GM12801 (cell line): ENCODE results near the gene LMF1.

Source experiments
- TF ChIP-seq, protein P1 (sequence below): IDR thresholded peaks from one replicate; pipeline ENCODE4 v1.5.1; 2011; ENCODE audit warnings: control low read depth; ENCODE audit not compliant: insufficient read length; ENCODE audit errors: extremely low read depth

The LMF1 gene

DNA sequence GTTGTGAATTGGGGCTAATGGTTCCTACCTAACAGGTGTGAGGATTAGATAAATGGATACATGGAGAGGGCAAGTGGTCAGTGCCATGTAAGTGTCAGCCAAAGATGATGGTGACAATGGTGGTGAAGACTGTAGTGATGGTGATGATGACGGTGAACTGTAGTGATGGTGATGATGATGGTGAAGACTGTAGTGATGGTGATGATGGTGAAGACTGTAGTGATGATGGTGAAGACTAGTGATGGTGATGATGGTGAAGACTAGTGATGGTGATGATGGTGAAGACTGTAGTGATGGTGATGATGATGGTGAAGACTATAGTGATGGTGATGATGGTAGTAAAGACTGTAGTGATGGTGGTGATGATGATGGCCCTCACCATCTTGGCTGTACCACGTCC, 152.2 kb downstream of the LMF1 start:
- TF ChIP-seq, protein P1, sequence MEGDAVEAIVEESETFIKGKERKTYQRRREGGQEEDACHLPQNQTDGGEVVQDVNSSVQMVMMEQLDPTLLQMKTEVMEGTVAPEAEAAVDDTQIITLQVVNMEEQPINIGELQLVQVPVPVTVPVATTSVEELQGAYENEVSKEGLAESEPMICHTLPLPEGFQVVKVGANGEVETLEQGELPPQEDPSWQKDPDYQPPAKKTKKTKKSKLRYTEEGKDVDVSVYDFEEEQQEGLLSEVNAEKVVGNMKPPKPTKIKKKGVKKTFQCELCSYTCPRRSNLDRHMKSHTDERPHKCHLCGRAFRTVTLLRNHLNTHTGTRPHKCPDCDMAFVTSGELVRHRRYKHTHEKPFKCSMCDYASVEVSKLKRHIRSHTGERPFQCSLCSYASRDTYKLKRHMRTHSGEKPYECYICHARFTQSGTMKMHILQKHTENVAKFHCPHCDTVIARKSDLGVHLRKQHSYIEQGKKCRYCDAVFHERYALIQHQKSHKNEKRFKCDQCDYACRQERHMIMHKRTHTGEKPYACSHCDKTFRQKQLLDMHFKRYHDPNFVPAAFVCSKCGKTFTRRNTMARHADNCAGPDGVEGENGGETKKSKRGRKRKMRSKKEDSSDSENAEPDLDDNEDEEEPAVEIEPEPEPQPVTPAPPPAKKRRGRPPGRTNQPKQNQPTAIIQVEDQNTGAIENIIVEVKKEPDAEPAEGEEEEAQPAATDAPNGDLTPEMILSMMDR: no peak

DNA sequence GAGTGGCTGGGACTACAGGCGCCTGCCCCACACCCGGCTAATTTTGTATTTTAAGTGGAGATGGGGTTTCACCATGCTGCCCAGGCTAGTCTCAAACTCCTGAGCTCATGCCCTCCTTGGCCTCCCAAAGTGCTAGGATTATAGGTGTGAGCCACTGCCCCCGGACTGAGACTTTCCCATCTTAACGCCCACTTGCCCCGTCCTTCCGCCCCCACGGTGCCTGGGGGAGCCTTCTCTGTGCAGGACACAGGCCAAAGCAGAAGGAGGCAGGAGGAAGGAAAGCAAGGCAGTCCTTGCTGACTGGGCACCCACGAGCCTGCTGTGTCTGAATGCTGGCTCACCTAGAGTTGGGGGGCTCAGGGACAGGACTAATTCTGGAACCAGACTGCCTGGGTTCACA, 152.7 kb downstream of the LMF1 start:
- TF ChIP-seq, protein P1: no peak

DNA sequence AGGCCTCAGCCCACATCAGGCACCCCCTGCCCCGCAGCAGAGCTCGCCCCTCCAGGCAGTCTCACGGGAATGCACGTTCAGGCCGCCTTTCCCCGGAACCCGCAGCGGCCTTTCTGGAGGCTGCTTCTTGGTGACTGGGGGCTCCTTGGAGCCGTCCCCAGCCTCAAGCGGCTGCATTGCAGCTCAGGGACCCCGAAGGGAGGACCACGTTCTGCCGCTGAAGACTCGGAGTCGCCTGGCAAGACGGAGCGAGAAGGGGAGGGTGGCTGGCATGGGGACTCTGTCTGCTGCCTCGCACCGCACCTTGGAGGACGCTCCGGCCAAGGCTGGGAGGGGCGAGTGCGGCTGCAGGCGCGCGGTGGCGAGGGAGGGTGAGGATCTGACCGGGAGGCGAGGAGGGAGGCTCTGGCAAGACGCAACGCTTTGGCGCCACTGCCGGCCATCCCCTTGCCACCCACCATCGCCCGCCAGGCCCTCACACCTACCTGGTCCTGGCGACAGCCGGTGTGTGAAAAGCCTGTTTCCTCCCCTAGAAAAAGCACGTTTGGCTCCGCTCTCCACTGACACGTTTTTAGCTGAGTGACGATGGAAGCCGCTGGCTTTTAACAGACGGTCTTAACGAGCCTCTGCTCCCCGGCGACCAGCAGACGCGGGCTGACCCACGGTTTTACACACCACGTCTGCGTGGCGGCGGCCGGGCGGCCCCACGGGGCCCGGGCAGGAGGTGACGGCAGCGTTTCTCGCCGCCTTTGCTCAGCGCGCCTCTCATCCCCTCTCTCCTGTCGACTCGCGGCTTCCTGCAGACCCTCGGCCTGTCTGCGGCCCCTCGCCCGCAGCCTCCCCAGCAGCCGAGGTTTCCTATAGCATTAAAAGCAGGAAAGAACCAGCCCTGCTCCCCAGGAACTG, 153.5 kb downstream of the LMF1 start:
- TF ChIP-seq, protein P1: no peak

GRCh38 chr16:815861-816260, 154.9 kb downstream of the LMF1 start:
- TF ChIP-seq, protein P1: no peak

DNA sequence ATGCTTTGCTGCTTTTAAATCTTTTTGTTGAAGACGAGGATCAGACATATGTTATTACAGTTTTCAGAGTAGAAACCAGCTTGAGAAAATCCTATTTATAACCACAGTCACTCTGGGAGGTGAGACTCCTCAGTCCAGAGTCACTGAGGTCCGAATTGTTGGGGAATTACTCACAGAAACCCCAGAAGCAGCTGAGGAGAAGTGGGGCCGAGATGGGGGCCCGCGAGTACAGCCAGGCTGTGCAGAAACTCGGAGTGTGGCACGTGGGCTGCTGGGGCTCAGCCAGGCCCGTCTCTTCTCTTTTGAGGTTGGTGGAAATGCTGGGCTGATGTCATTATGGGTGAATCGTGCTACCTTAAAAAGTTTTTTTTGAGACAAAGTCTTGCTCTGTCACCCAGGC, 155.8 kb downstream of the LMF1 start:
- TF ChIP-seq, protein P1: no peak

- TF ChIP-seq, protein P1: no peak
Measured at GRCh38 chr16:813916-814412, 156.8 kb downstream of the LMF1 start.

- TF ChIP-seq, protein P1: no peak
Measured at GRCh38 chr16:813204-813915, 157.4 kb downstream of the LMF1 start.
